Nephron progenitor cell (in vitro differentiated cells): ENCODE data around the gene ENOX1.

Experiments
- DNase-seq: peaks from one replicate; pipeline ENCODE4 v3.0.0; 2021
- H3K27ac Mint-ChIP-seq: 2 replicates; pipeline ENCODE4 v1.8.0; 2021; ENCODE audit warnings: mild to moderate bottlenecking, moderate library complexity, mixed read lengths
- H3K27me3 Mint-ChIP-seq: 2 replicates; pipeline ENCODE4 v1.8.0; 2021; ENCODE audit warnings: mild to moderate bottlenecking, low read depth, mixed read lengths; ENCODE audit not compliant: poor library complexity
- H3K36me3 Mint-ChIP-seq: 2 replicates; pipeline ENCODE4 v1.8.0; 2021; ENCODE audit warnings: low read depth, mixed read lengths
- H3K4me1 Mint-ChIP-seq: 2 replicates; pipeline ENCODE4 v1.8.0; 2021; ENCODE audit warnings: mixed read lengths
- H3K4me3 Mint-ChIP-seq: 2 replicates; pipeline ENCODE4 v1.8.0; 2021; ENCODE audit warnings: mild to moderate bottlenecking, moderate library complexity, mixed read lengths
- H3K9me3 Mint-ChIP-seq: 2 replicates; pipeline ENCODE4 v1.8.0; 2021; ENCODE audit warnings: mild to moderate bottlenecking, moderate library complexity, mixed read lengths
- TF ChIP-seq, protein P1 (sequence below): fragments of 200-600 bp; sonication (generic); IDR thresholded peaks from 2 replicates; pipeline ENCODE4 v1.5.0; 2021; ENCODE audit warnings: antibody characterized with exemption

The ENOX1 gene

DNA sequence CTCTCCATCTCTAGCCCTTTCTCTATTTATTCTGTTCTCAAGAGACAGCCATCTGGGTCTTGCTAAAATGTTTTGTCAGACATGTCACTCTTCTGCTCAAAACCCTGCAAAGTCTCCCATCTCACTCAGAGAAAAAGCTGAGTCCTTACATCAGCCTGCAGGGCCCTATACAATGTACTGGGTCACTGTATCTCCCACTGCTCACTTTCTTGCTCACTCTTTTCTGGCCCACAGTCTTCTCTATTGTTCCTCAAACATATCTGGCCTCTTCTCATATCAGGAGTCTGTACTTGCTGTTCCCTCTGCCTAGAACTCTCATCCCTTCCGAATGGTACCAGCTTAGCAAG lies 189.2 kb downstream of the ENOX1 start:
- DNase-seq = no peak
- Mint-ChIP-seq H3K9me3 (no peaks in the 10 kb centered on the region), H3K36me3 (no peaks in the 10 kb centered on the region), H3K27ac (no peak overlapping the region), H3K4me1 (peaks cover 5% of the 10 kb centered on the region), H3K27me3 (peaks cover 13% of the 10 kb centered on the region), H3K4me3 (no peak overlapping the region)
- TF ChIP-seq, protein P1, sequence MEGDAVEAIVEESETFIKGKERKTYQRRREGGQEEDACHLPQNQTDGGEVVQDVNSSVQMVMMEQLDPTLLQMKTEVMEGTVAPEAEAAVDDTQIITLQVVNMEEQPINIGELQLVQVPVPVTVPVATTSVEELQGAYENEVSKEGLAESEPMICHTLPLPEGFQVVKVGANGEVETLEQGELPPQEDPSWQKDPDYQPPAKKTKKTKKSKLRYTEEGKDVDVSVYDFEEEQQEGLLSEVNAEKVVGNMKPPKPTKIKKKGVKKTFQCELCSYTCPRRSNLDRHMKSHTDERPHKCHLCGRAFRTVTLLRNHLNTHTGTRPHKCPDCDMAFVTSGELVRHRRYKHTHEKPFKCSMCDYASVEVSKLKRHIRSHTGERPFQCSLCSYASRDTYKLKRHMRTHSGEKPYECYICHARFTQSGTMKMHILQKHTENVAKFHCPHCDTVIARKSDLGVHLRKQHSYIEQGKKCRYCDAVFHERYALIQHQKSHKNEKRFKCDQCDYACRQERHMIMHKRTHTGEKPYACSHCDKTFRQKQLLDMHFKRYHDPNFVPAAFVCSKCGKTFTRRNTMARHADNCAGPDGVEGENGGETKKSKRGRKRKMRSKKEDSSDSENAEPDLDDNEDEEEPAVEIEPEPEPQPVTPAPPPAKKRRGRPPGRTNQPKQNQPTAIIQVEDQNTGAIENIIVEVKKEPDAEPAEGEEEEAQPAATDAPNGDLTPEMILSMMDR = no peak

DNA sequence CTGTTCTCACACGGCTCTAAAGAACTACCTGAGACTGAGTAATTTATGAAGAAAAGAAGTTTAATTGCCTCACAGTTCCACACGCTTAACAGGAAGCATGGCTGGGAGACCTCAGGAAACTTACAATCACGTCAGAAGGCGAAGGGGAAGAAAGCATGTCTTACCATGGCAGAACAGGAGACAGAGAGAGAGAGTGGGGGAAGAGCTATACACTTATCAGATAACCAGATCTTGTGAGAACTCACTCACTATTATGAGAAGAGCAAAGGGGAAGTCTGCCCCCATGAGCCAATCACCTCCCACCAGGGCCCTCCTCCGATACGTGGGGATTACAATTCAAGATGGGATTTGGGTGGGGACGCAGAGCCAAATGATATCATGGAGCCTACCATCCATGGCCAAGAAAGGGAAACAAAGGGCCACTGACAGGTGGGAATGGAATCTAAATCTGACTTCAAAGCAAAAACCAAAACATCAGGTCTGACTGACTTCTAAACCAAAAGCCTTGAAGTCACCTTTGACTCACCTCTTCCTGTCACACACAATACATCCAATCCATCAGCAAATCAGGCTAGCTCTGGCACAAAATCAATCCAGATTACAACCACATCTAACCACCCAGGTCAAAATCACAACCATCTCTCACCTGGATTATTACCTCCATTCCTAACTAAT lies 189.7 kb downstream of the ENOX1 start:
- peaks cover 5% of the 10 kb centered on the region for H3K4me1 Mint-ChIP-seq
- H3K36me3 Mint-ChIP-seq = no peaks in the 10 kb centered on the region
- TF ChIP-seq, protein P1 = no peak
- no peak for DNase-seq
- H3K9me3 Mint-ChIP-seq = no peaks in the 10 kb centered on the region
- H3K27ac Mint-ChIP-seq = peak overlapping the region; percentile 68
- no peak overlapping the region for H3K4me3 Mint-ChIP-seq
- peaks cover 13% of the 10 kb centered on the region for H3K27me3 Mint-ChIP-seq

DNA sequence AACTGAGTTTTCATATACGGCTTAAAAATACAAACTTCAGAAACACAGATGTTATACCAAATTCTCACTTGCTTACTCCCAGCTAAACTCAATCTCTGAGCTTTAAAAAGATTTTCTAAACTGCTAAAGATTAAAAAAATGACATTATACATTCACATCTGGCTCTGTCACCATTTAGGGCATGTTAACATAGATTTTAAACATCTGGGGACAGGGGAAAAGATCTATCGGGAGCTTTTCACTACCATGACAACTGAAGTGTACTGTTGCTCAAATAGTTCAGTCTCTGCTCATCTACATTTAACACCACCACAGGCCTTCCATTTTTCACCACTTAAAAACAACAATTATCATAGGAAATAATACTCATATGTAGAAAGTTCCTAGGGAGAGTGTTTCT lies 190.8 kb downstream of the ENOX1 start:
- Mint-ChIP-seq H3K27ac (no peak overlapping the region), H3K4me1 (peaks cover 5% of the 10 kb centered on the region), H3K27me3 (peaks cover 13% of the 10 kb centered on the region), H3K4me3 (no peak overlapping the region), H3K36me3 (no peaks in the 10 kb centered on the region), H3K9me3 (no peaks in the 10 kb centered on the region)
- TF ChIP-seq, protein P1 = no peak
- no peak for DNase-seq

DNA sequence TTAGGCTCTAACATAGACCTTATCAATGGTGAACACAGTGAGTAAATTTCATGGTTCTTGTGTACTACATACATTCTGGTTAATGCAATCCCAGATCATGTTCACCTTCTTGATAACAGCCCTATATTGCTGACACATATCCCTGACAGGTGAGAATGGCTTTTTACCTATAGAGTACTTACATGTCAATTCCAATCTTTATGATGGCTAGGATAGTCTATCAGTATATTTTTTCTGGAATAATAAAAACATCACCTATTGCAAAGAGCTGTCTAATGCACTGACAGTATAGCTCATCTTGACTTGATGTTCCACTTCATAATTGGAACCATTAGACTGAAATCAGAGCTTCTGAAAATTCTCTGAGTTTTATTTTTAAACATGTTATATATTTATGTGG lies 199.4 kb downstream of the ENOX1 start:
- Mint-ChIP-seq H3K36me3 (no peaks in the 10 kb centered on the region), H3K4me1 (no peaks in the 10 kb centered on the region), H3K27me3 (no peaks in the 10 kb centered on the region), H3K27ac (no peak overlapping the region), H3K9me3 (peaks cover 4% of the 10 kb centered on the region), H3K4me3 (no peak overlapping the region)
- TF ChIP-seq, protein P1 = no peak
- DNase-seq = no peak

DNA sequence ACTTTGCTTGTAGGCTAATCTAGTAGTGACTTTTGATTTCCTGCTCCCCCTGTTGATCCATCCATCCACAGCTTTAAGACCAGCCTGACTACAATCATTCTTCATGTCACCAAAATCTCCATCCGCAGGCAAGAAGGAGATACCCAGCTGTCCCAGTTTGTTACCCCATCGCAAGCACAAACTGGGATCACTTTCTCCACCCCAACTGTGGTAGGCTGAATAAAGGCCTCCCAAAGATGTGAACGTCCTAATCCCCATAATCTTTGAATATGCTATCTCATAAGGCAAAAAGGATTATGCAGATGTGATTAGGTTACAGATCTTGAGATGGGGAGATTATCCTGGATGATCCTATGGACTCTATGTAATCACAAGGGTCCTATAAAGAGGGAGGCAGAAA lies 202.0 kb downstream of the ENOX1 start:
- Mint-ChIP-seq H3K36me3 (no peaks in the 10 kb centered on the region), H3K27ac (no peak overlapping the region), H3K27me3 (no peaks in the 10 kb centered on the region), H3K9me3 (no peaks in the 10 kb centered on the region), H3K4me1 (no peaks in the 10 kb centered on the region), H3K4me3 (no peak overlapping the region)
- DNase-seq = no peak
- TF ChIP-seq, protein P1 = no peak

DNA sequence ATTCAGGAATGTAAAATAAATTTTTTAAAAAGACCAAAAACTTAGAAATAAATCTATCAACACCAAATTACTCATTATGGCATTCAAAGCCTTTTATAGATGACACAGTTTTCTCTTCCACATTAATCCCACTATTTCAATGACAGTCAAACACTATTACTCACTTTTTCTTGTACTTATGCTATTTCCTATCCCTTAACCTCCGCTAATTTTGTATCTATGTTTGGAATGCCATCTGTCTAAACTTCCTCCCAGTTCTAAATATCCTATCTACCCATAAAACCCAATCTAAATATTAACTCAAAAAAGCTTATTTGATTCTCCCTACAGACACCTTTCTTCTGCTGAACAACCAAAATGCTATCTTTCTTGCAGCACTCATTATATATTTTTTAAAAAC lies 203.5 kb downstream of the ENOX1 start:
- TF ChIP-seq, protein P1 = no peak
- Mint-ChIP-seq H3K27me3 (no peaks in the 10 kb centered on the region), H3K4me1 (no peaks in the 10 kb centered on the region), H3K9me3 (no peaks in the 10 kb centered on the region), H3K4me3 (no peak overlapping the region), H3K27ac (no peak overlapping the region), H3K36me3 (no peaks in the 10 kb centered on the region)
- DNase-seq = no peak
